CD14-positive monocyte (primary cell): Measurements from ENCODE around the gene HOATZ. TPM values are rescaled to one million over a fixed set of nuclear protein-coding genes. Genes with fewer than 3 reads are reported as not detected.

Experiments
- DNase-seq, 3 donors: peaks; one replicate each; pipeline ENCODE4 v3.0.0-alpha.2; 2011 to 2022
- H2AFZ ChIP-seq: 2 replicates; pipeline ENCODE4 v1.6.0; 2012; ENCODE audit warnings: mild to moderate bottlenecking, low read depth, low read length, inconsistent platforms; ENCODE audit not compliant: insufficient read depth, poor library complexity, severe bottlenecking
- H3K27ac ChIP-seq, 2 donors: 1 replicate in 1 of 2; 2 replicates in 1 of 2; pipeline ENCODE4 v1.5.1; 2012 to 2013; ENCODE audit warnings: low read length in 2 of 2, control low read depth in 1 of 2, inconsistent platforms in 1 of 2, low read depth in 1 of 2, mild to moderate bottlenecking in 1 of 2
- H3K27me3 ChIP-seq, 2 donors: one replicate each; pipeline versions ENCODE4 v1.6.0 to v1.6.1; 2011 to 2013; ENCODE audit warnings: low read length in 2 of 2; ENCODE audit not compliant: control insufficient read depth in 2 of 2, insufficient read depth in 2 of 2
- H3K36me3 ChIP-seq, 2 donors: replicated peaks in 1 of 2; 1 replicate in 1 of 2; 2 replicates in 1 of 2; pipeline versions ENCODE4 v1.5.1 to v1.6.1; 2012 to 2013; ENCODE audit warnings: low read length in 2 of 2, control low read depth in 1 of 2, inconsistent platforms in 1 of 2, mild to moderate bottlenecking in 1 of 2; ENCODE audit not compliant: insufficient read depth in 2 of 2, control insufficient read depth in 1 of 2
- H3K4me1 ChIP-seq, 2 donors: 1 replicate in 1 of 2; 2 replicates in 1 of 2; pipeline versions ENCODE4 v1.5.1 to v1.6.1; 2012 to 2013; ENCODE audit warnings: low read length in 2 of 2, control low read depth in 1 of 2, inconsistent platforms in 1 of 2, mild to moderate bottlenecking in 1 of 2, moderate library complexity in 1 of 2; ENCODE audit not compliant: insufficient read depth in 2 of 2, control insufficient read depth in 1 of 2
- H3K4me2 ChIP-seq: replicated peaks from 2 replicates; pipeline ENCODE3; 2012; ENCODE audit warnings: low read length, moderate library complexity, mild to moderate bottlenecking; ENCODE audit not compliant: poor library complexity, severe bottlenecking; ENCODE audit errors: extremely low read depth
- H3K4me3 ChIP-seq, 3 experiments: fragments of 200-600 bp in 1 of 3; sonication (generic) in 1 of 3; replicated peaks in 1 of 3; 1 replicate in 2 of 3; 2 replicates in 1 of 3; pipeline ENCODE4 v1.5.1; 2011 to 2013; ENCODE audit warnings: low read length in 3 of 3, mild to moderate bottlenecking in 3 of 3, control low read depth in 2 of 3, low read depth in 2 of 3, inconsistent platforms in 1 of 3, moderate library complexity in 1 of 3
- H3K79me2 ChIP-seq: 2 replicates; pipeline ENCODE4 v1.6.0; 2012; ENCODE audit warnings: mild to moderate bottlenecking, control low read depth, inconsistent platforms, low read length, moderate library complexity; ENCODE audit not compliant: insufficient read depth
- H3K9ac ChIP-seq: 2 replicates; pipeline ENCODE4 v1.6.0; 2017; ENCODE audit warnings: low read length, mild to moderate bottlenecking; ENCODE audit not compliant: insufficient read depth, poor library complexity, severe bottlenecking
- H3K9me3 ChIP-seq, 2 donors: replicated peaks in 1 of 2; 1 replicate in 1 of 2; 2 replicates in 1 of 2; pipeline versions ENCODE4 v1.5.1 to v1.6.1; 2012 to 2013; ENCODE audit warnings: low read length in 2 of 2, control low read depth in 1 of 2; ENCODE audit not compliant: control insufficient read depth in 1 of 2, insufficient read depth in 1 of 2
- H4K20me1 ChIP-seq: 2 replicates; pipeline ENCODE4 v1.6.0; 2012; ENCODE audit warnings: mild to moderate bottlenecking, low read length, control low read depth, moderate library complexity; ENCODE audit not compliant: insufficient read depth
- H3K27ac Mint-ChIP-seq, 7 donors: one replicate each; pipeline ENCODE4 v1.8.0; 2020; ENCODE audit warnings: mild to moderate bottlenecking in 7 of 7, mixed read lengths in 7 of 7, moderate library complexity in 6 of 7, inconsistent platforms in 2 of 7
- H3K27me3 Mint-ChIP-seq, 3 donors: one replicate each; pipeline ENCODE4 v1.8.0; 2021 to 2022; ENCODE audit warnings: low read depth in 3 of 3, mild to moderate bottlenecking in 3 of 3, mixed read lengths in 3 of 3, moderate library complexity in 3 of 3, inconsistent platforms in 1 of 3
- H3K36me3 Mint-ChIP-seq, 2 donors: one replicate each; pipeline ENCODE4 v1.8.0; 2020; ENCODE audit warnings: mixed read lengths in 2 of 2, inconsistent platforms in 1 of 2, mild to moderate bottlenecking in 1 of 2
- H3K4me1 Mint-ChIP-seq: one replicate; pipeline ENCODE4 v1.8.0; 2020; ENCODE audit warnings: mild to moderate bottlenecking, mixed read lengths
- H3K4me3 Mint-ChIP-seq, 2 donors: one replicate each; pipeline ENCODE4 v1.8.0; 2020; ENCODE audit warnings: mild to moderate bottlenecking in 2 of 2, mixed read lengths in 2 of 2, moderate library complexity in 1 of 2
- H3K9me3 Mint-ChIP-seq, 7 donors: one replicate each; pipeline ENCODE4 v1.8.0; 2020 to 2022; ENCODE audit warnings: mixed read lengths in 7 of 7, mild to moderate bottlenecking in 6 of 7, moderate library complexity in 6 of 7, inconsistent platforms in 2 of 7
- CTCF ChIP-seq: fragments of 200-600 bp; IDR thresholded peaks from one replicate; pipeline ENCODE4 v1.8.0; 2022; ENCODE audit warnings: antibody characterized with exemption, mild to moderate bottlenecking
- WGBS: methylation state at CpG from one replicate; pipeline ENCODE4 v1.1.5; 2013; ENCODE audit warnings: missing lambda C conversion rate; ENCODE audit not compliant: insufficient coverage; 5-methylcytosine and 5-hydroxymethylcytosine counted together
- intact Hi-C, 2 donors: fragments of 100-400 bp; cut with micrococcal nuclease; formaldehyde crosslinking; loops; one replicate each; pipeline versions ENCODE4 v1.15.0 to v1.15.1; 2023
- polyA plus RNA-seq, 3 donors: library from polyadenylated mRNA; depleted of rRNA in 1 of 3; unstranded in 2 of 3; stranded (reverse) in 1 of 3; fragments of 300-500 nt in 2 of 3; fragments of >200 nt in 1 of 3; fragmentation: Illumina TruSeq in 2 of 3; gene quantifications; 1 replicate in 2 of 3; 2 replicates in 1 of 3; pipeline ENCODE4 v1.2.3, GENCODE V29; 2012 to 2021

HOATZ gene
- polyA plus RNA-seq, 3 donors: not detected

GRCh38 chr11:111557425-111558111, 43.0 kb downstream of the HOATZ start:
- 96% methylated on average over 4 of the region's 5 CpGs for WGBS
- Mint-ChIP-seq H3K27me3 (peaks cover 0 to 4% (median 0%) of the 10 kb centered on the region in 3 donors), H3K36me3 (no peaks in the 10 kb centered on the region), H3K4me1 (peaks cover 3% of the 10 kb centered on the region), H3K4me3 (no peak overlapping the region), H3K27ac (peak overlapping the region in 1 of 7 donors; percentile 21), H3K9me3 (peaks cover 5 to 16% (median 13%) of the 10 kb centered on the region in 7 donors)
- Histone ChIP-seq H3K4me3 (no peak overlapping the region), H3K4me2 (no peak overlapping the region), H4K20me1 (no peaks in the 10 kb centered on the region), H3K27me3 (no peaks in the 10 kb centered on the region), H3K9ac (no peak overlapping the region), H2AFZ (no peak overlapping the region), H3K27ac (no peak overlapping the region), H3K4me1 (no peaks in the 10 kb centered on the region), H3K36me3 (no peaks in the 10 kb centered on the region), H3K79me2 (no peaks in the 10 kb centered on the region), H3K9me3 (peaks cover 7 to 9% of the 10 kb centered on the region in 2 donors)
- TF ChIP-seq CTCF: no peak
- intact Hi-C loops: no loop called here
- DNase-seq: no peak

- 64% methylated on average over 10 of the region's 11 CpGs for WGBS
- Mint-ChIP-seq H3K27ac (peak overlapping the region in 1 of 7 donors; percentile 26), H3K27me3 (peaks cover 0 to 6% (median 0%) of the 10 kb centered on the region in 3 donors), H3K9me3 (peaks cover 5 to 16% (median 13%) of the 10 kb centered on the region in 7 donors), H3K4me3 (no peak overlapping the region), H3K4me1 (peaks cover 3% of the 10 kb centered on the region), H3K36me3 (no peaks in the 10 kb centered on the region)
- DNase-seq: no peak
- Histone ChIP-seq H3K4me3 (no peak overlapping the region), H3K36me3 (no peaks in the 10 kb centered on the region), H3K27me3 (no peaks in the 10 kb centered on the region), H3K79me2 (no peaks in the 10 kb centered on the region), H3K4me2 (no peak overlapping the region), H2AFZ (no peak overlapping the region), H3K4me1 (no peaks in the 10 kb centered on the region), H3K9ac (no peak overlapping the region), H4K20me1 (no peaks in the 10 kb centered on the region), H3K27ac (no peak overlapping the region), H3K9me3 (peaks cover 7 to 9% of the 10 kb centered on the region in 2 donors)
- intact Hi-C loops: loop anchor here in 1 of 2 donors (10.0 kb wide), 1 partner anchor 285 kb away; no protein-coding TSS in a partner anchor
- TF ChIP-seq CTCF: no peak
Measured at GRCh38 chr11:111559800-111560464, 45.4 kb downstream of the HOATZ start.
